GM19351 (cell line): ENCODE data around the gene GALNT8.
"Not testable (repeated sequence)": the region's sequence is repeated elsewhere in the genome, so short reads cannot be mapped to it uniquely, and the experiment has no call there.

Source experiments
- ATAC-seq: cut with Tn5 transposase; IDR thresholded peaks from one replicate; pipeline ENCODE4 v1.9.1; 2021; ENCODE audit warnings: mild to moderate bottlenecking, moderate library complexity; ENCODE audit not compliant: unreplicated experiment

GALNT8 gene

DNA sequence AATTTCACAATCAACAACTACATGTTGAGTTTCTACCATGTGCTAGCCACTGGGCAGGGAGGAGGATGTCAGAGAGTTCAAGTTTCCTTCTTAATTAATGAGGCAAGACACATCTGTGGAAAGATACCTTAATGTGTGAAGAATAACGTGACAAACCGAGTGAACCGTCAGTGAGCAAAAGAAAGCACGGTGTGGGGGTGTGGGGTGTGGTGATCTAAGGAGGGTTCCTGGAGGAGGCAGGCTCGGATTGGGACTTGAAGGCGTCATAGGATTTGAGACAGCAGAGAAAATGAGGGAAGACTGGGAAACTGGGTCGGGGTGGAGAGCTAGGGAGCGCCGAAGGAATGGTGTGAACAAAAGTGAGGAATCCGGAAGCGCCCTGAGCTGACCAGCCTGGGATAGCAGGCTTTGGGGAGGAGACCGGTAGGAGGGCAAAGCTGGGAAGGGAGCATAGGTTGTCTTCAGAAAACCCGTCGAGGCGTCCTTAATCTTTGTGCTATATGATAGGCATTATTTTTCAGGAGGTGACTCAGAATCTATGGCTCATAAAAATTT is 22.3 kb downstream of the GALNT8 start:
- no peak for ATAC-seq

DNA sequence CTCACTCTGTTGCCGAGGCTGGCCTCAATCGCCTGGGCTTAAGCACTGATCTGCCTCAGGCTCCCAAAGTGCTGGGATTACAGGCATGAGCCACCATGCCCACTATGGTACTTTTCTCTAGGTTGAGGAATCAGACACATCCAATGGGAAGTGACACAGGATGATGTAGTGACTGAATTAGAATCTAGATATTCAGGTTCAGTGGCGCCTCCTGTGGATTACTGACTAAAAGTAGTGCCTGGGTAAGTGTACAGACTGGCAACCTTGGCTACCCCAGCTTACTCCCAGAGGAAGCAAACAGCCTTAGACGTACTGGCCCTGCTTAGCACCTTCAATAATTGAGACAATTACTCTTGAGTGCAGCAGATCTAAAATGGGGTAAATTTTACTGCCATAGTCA is 22.8 kb downstream of the GALNT8 start:
- no peak for ATAC-seq

DNA sequence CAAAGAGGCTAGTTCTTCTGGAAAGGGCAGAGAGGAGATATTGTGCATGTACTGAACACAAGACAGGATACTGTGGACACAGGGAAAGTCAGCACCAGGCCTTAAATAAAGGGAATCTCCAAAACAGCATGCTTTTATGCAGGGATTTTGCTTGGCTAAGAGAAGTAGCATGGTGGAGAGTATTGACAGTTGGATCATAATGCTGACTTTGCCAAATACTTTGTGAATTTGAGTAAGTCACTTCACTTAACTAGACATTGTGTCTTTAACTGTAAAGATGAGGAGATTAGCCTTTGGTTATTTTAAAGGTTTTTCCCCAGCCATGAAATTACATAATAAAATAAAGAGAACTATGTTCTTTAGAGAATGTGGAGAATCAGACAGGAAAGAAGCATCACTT is 24.5 kb downstream of the GALNT8 start:
- no peak for ATAC-seq

DNA sequence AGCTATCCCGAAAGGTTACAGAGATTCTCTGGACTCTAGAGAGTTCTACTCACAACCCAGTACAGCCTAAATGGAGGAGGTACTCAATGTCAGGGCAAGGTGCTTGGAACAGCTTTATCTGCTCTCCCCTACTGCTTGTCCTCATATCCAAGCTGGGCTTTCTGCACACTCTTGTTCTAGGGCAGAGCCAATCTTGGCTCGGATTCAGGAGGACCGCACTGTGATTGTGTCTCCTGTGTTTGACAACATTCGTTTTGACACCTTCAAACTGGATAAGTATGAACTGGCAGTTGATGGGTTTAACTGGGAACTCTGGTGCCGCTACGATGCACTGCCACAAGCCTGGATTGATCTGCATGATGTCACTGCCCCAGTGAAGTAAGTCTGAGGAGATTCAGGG is 25.0 kb downstream of the GALNT8 start:
- ATAC-seq = no peak

DNA sequence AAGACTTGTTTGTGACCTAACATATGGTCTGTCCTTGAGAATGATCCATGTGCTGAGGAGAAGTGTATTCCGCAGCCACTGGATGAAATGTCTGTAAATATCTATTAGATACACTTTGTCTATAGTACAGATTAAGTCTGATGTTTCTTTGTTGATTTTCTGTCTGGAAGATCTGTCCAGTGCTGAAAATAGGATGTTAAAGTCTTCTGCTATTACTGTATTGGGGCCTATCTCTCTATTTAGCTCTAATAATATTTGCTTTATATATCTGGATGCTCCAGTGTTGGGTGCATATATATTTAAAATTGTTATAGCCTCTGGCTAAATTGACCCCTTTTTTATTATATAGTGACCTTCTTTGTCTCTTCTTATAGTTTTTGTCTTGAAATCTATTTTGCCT is 31.5 kb downstream of the GALNT8 start:
- not testable (repeated sequence) for ATAC-seq

DNA sequence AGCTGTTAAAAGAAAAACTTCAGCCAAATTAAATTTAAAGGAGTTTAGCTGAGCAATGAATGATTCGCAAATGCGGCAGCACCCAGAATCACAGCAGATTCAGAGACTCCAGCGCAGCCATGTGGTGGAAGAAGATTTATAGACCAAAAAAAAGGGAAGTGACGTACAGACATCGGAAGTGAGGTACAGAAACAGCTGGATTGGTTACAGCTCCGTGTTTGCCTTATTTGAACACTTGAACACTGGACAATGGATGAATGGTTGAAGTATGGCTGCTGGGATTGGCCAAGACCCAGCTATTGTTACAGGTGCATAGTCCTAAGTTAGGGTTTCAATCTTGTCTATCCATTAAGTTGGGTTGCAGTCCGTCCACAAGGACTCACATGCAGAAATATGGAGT is 42.6 kb downstream of the GALNT8 start:
- ATAC-seq = no peak

DNA sequence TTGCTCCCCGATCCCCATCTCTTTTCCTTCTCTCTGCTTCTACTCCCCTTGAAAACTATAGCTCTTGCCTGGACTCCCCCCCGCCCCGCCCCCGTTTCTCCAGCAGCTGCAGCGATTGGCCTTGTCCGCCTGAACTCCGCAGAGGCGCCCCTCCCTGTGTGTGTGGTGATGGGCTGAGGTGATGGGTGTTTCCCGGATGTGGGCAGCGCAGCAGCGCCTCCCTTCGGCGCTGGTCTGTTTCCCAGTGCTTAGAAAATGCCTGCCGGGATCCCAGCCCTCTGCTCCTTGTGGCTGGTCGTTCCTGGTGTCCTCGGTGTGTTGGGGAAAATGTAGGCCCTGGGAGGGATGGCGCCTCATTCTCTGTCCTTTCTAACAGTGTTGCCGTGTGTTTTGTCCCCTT is 43.3 kb downstream of the GALNT8 start:
- no peak for ATAC-seq

DNA sequence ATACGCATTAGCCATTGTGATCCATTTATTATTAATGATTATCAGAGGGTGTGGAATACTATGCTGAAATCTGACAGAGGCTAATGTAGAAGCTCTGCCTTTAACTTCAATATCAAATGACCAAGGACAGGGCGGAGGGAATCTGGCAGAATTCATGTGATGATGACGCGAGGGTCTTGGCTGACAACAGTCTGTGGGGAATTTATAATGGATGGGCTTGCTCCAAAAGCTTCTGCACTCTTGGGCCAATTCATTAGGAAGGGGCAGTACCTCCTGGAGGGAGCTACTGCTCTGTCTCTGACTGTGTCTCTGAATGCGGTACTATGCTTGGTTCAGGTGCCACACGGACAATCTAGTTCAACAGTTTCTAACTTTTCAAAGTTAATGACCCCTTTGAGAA is 46.2 kb downstream of the GALNT8 start:
- no peak for ATAC-seq

DNA sequence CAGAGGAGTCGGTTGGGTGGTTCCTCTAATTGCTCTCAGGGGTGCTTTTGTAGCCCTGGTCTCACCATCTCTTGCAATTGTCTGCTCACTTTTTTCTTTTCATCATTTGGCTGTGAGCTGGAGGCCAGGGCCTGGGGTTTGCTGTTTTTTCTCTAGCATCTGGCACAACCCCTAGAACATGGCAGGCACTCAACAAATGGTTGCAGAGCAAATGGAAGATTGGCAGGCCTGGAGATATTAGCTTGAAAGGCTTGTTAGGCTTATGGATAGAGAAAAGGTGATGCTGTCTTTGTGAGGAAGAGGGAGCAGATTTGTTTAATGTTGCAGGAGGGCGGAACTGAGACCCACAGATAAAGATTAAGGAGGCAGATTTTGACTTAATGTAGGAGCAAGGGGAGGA is 47.0 kb downstream of the GALNT8 start:
- no peak for ATAC-seq

DNA sequence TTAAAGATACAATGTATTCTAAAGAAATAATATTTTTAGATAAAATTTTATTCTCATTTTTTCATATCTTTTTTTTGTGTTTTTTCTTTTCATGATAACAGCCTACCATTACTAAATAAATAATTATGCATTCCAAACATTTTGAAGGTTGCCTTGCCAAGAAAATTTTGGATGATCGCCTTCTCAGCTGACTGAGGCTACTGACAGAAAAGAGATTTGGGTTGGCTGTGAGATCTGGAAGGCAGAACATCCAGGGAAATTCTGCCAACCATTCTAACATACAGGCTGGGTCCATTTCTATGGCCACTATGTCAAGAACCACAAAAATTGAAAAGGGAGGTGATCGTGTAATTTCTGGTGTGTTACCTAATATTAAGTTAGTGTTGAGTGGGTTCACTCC is 48.1 kb downstream of the GALNT8 start:
- ATAC-seq = no peak

DNA sequence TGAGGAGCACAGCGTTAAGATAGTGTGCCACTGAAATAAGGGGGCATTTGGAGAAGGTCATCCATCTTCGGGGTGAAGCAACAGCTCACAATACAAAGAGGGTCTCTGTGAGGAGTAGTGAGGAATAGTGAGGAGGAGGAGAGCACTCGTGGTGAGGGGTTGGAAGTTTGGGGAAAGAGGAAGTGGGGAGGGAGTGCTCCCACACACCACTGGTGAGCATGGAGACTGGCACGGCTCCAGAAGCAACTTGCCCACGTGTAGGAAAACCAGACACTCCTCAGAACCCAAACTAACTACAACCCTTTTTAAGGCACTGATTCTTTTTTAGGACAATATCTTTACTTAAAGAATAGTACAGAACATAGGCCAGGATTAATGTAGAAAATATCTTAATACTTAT is 48.9 kb downstream of the GALNT8 start:
- ATAC-seq = no peak

DNA sequence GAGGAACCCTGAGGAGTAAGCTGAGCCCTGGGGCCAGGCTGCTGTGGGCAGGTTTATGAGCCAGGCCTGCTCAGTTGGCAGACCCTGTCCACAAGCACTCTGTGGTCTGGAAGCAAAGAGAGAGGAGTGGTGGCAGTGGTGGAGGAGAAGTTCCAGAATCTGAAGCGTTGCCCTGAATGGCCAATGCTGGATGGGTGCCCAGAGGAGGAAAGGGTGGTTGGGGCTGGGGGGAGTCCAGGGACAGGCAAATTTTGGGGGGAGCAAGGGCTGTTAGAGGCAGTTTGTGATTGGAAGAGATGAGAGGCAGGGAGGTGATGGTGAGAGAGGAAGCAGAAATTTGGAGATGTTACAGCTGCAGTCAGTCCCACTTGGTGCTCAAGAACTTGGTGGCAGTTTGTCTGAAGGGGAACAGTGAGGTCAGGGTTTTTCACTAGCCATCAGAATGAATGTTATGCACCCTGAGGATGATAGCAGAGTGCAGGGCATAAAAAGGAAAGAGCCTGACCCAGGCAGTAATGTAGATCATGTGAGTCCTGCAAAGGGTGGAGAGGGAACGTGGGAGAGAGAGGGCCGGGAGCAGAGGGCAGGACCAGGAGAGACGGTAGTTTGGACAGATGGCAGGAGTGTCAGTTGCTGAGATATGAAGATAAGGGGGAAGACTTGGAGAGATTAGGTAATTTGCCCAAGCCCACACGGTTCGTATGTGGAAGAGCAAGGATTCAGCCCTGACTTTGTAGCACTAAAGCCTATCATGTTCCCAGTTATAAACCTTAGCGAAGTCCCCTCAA is 51.2 kb downstream of the GALNT8 start:
- ATAC-seq = no peak

DNA sequence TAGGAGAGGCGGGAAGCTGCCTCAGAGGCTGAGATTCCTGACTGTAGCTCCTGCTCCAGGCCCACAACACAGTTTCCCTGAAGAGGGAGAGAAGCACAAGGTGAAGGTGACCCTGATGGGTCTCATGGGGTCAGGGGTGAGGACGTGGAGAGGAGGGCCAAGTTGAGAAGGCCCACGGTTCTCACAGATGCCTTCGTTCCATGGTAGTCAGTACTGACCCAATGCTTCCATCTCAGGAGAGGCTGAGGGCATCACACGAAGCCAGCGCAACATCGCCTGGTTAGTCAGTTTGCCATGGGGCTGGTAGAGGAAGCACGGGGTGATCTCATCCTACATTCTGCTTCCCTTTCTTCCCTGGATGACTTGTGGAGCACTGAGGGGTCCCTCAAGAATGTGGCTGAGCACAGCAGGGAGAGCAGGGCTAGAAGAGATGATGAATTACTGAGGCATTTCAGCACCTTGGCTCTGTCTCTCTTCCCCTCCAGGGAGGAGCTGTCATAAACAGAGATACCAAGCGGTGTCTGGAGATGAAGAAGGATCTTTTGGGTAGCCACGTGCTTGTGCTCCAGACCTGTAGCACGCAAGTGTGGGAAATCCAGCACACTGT is 51.9 kb downstream of the GALNT8 start:
- ATAC-seq = no peak

DNA sequence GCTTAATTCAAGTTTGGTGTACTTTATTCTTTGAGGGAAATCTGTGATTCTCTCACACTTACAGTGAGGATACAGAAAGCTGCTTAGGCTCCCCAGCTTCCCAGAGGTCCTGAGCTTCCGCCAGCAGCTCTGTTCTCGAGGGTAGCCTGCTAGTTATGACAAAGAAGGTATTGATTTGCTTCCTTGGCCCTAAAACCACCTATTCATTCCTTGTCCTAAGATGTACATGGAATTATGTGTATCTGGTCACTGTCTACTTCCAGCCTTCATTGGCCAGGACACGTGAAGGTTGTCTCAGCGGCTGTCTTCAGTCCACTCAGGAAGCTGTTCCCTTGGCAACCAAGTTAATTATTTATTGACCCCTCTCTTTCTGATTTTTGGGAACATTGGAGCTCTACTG is 55.7 kb downstream of the GALNT8 start:
- no peak for ATAC-seq

DNA sequence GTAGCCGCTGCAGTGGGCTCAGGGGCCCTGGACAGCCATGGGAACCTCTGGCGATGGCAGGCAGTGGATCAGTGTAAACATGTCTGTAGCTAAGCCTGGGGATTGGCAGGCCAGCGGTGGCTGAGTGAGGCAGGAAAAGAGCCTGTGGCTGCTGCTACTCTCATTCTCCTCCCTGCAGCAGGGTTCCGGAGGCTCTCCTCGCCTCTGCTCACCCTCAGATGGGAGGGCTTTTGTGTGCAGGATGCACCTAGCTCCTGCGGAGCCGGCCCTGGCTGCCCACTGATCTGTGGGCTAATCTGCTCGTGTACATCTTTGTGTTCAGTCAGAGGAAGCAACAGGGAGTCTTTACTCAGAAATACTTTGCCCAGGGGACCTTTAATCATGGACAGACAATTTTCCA is 59.5 kb downstream of the GALNT8 start:
- ATAC-seq = no peak

DNA sequence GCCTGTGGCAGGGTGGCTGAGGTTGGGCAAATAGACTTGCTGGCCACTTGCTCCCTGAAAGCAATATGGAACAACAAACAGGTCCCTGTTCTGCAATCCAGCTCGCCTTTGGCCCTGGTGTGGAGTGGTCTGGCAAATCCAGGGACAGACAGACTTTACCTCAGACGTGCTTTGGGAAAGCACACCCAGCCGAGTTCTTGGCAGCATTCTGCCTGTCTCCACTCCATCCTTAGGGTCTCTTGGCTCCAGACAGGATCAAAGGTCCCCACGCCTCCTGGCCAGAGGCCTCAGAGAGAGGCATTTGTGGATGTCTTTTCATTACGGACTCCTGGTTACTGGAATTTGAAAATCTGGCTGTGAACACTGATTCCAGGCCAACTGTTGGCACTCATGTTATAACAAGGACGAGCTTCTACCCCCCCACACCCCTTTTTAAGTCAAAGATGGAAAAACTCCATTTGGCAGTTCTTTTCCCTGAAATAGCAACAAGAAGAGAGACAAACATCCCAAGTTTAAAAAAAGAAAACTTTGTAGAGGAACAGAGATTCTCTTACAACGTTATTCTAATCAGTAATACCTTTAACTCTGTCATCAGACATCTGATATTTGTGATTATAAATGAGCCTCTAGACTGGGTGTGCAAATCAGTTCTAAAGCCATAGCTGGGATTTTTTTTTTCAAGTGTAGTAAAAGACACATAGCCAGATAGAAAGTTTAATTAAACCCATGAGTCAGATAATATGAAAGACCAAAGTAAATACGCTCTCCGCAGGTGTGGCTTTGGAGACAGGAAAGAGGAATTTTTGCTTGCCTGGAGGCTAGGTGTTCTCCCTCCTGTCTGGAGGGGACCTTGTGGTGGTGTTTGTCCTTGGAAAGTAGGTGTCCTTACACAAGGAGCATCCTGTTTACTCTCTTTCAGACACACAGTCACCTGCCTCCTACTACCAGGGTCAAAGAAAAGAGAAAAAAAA is 60.7 kb downstream of the GALNT8 start:
- ATAC-seq = no peak

DNA sequence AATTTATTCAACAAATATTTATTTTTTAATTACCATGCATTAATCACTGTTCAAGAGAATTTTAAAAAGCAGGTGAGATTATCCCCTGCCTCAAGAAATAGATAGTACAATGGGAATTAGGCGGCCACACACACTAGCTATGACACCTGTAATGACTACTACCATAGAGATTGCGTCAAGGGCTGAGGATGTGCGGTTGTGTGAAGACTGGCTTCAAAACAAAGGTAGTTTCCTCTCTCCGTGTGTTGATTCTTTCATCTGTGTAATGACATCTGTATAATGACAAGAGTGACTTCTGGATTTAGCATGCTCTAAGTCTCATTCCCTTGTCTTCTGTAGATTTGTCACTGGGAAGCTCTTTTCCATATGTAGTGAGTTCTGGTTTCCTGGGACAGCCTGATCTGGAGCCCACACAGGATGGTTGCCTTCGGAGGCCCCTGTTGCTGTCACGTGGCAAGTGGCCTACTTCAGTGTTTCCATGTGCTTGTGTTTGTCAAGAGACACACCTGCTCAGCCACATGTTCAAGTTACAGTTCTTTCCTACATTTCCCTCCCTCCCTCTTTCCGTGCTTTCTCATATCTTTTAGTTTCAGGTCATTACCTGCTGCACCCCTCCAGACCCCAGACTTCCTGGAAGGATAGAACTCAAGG is 64.3 kb downstream of the GALNT8 start:
- ATAC-seq = no peak

DNA sequence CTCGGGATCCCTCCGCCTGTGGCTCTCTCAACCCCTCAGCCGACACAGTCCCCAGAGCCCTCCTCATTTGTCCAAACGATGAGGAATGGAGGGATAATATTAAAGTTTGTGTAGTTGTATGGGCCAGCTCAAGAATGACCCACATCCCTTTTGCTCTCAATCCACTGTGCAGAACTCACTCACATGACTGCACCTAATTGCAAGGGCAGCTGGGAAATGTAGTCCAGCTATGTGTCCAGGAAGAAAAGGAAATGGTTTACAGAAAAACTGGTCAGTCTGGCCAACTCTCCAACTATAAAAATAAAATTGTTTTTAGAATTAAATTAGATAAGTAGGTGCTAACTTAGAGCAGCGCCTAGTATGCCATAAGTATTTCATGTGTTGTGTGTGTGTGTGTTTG is 66.6 kb downstream of the GALNT8 start:
- no peak for ATAC-seq

DNA sequence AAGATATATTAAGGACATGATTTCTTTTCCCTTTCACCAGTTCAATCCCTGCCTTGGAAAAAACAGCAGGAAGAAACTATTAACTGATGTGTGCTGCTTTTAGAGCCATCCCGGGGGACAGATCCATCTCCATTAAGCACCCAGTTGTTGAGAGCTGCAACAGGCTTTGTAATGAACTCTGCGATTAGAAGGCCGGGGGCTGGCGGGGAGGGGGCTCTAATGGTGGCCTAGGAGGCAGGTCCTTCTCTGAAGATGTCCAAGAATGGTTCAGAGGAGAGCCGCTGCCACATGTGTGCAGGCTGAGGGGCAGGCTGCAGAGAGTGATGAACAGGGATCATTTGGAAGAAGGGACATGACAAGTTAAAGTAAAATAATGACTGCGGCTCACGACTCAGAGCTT is 67.8 kb downstream of the GALNT8 start:
- ATAC-seq = no peak

DNA sequence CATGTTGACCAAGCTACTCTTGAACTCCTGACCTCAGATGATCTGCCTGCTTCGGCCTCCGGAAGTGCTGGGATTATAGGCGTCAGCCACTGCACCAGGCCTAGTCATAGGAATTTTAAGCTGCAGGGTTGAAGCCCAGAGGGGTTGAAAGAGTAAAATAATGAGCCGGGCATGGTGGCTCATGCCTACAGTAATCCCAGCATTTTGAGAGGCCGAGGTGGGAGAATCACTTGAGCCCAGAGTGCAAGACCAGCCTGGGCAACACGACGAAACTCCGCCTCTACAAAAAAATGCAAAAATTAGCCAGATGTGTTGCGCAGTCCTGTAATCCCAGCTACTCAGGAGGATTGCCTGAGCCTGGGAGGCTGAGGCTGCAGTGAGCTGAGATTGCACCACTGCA is 69.6 kb downstream of the GALNT8 start:
- ATAC-seq = no peak

DNA sequence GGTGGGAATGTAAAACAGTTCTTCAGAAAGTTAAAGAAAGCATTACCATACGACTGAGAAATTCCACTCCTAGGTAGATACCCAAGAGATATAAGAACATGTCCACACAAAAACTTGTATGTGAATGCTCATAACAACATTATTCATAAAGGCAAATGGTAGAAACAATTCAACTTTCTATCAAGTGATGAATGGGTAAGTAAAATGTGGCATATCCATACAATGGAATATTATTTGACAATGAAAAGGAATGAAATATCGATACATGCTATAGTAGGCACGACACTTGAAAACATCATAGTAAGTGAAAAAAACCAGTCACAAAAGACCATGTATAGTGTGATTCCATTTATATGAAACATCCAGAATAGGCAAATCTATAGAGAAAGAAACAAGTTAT is 71.3 kb downstream of the GALNT8 start:
- no peak for ATAC-seq
